ENCODE data around the gene MYO3B.

The MYO3B gene

GRCh38 chr2:170475878-170476277, 297.9 kb downstream of the MYO3B start:
- Histone ChIP-seq H3K36me3 (replicated peaks; ENCODE audit: insufficient read depth, low read length) (no peaks in the 10 kb centered on the region), H4K20me1 (ENCODE audit: insufficient read depth, low read length) (no peaks in the 10 kb centered on the region), H3K4me3 (ENCODE audit: low read length) (no peak overlapping the region), H3K27me3 (replicated peaks; ENCODE audit: insufficient read depth, low read length) (no peaks in the 10 kb centered on the region), H3K4me1 (ENCODE audit: low read length) (no peaks in the 10 kb centered on the region), H3F3A (ENCODE audit: insufficient read depth, low read length) (no peaks in the 10 kb centered on the region), H2AFZ (ENCODE audit: low read length) (no peak overlapping the region), H3K9me2 (replicated peaks; ENCODE audit: insufficient read depth, low read length) (no peaks in the 10 kb centered on the region), H3K9ac (ENCODE audit: low read length) (no peak overlapping the region), H3K9me3 (replicated peaks; ENCODE audit: insufficient read depth, low read length) (no peaks in the 10 kb centered on the region), H3K4me2 (ENCODE audit: low read depth, low read length) (no peak overlapping the region), H3K27ac (ENCODE audit: low read length) (no peak overlapping the region), H3K79me2 (ENCODE audit: low read length) (no peaks in the 10 kb centered on the region)
- DNase-seq: no peak
- TF ChIP-seq EZH2 (optimal IDR thresholded peaks at IDR 0.05; ENCODE audit: low read depth, low read length): no peak
- TF ChIP-seq EZH2phosphoT487 (IDR thresholded peaks at IDR 0.05; ENCODE audit: low read length): no peak
- TF ChIP-seq CTCF (IDR thresholded peaks at IDR 0.05; ENCODE audit: low read length): no peak

- no peak overlapping the region for H2AFZ ChIP-seq (ENCODE audit: low read length)
- no peak for TF ChIP-seq CTCF (IDR thresholded peaks at IDR 0.05; ENCODE audit: low read length)
- TF ChIP-seq EZH2phosphoT487 (IDR thresholded peaks at IDR 0.05; ENCODE audit: low read length): no peak
- TF ChIP-seq EZH2 (optimal IDR thresholded peaks at IDR 0.05; ENCODE audit: low read depth, low read length): no peak
- no peaks in the 10 kb centered on the region for H4K20me1 ChIP-seq (ENCODE audit: insufficient read depth, low read length)
- no peak overlapping the region for H3K9ac ChIP-seq (ENCODE audit: low read length)
- no peaks in the 10 kb centered on the region for H3K9me2 ChIP-seq (replicated peaks; ENCODE audit: insufficient read depth, low read length)
- no peak overlapping the region for H3K4me2 ChIP-seq (ENCODE audit: low read depth, low read length)
- H3K4me3 ChIP-seq (ENCODE audit: low read length): no peak overlapping the region
- H3K4me1 ChIP-seq (ENCODE audit: low read length): no peaks in the 10 kb centered on the region
- H3K27me3 ChIP-seq (replicated peaks; ENCODE audit: insufficient read depth, low read length): no peaks in the 10 kb centered on the region
- DNase-seq: no peak
- no peaks in the 10 kb centered on the region for H3F3A ChIP-seq (ENCODE audit: insufficient read depth, low read length)
- no peaks in the 10 kb centered on the region for H3K79me2 ChIP-seq (ENCODE audit: low read length)
- H3K27ac ChIP-seq (ENCODE audit: low read length): no peak overlapping the region
- H3K9me3 ChIP-seq (replicated peaks; ENCODE audit: insufficient read depth, low read length): no peaks in the 10 kb centered on the region
- H3K36me3 ChIP-seq (replicated peaks; ENCODE audit: insufficient read depth, low read length): no peaks in the 10 kb centered on the region
These were observed 299.7 kb downstream of the MYO3B start for GRCh38 chr2:170477630-170478029.

- no peak overlapping the region for H3K9ac ChIP-seq (ENCODE audit: low read length)
- H4K20me1 ChIP-seq (ENCODE audit: insufficient read depth, low read length): no peaks in the 10 kb centered on the region
- TF ChIP-seq EZH2 (optimal IDR thresholded peaks at IDR 0.05; ENCODE audit: low read depth, low read length) (no peak), CTCF (IDR thresholded peaks at IDR 0.05; ENCODE audit: low read length) (no peak), EZH2phosphoT487 (IDR thresholded peaks at IDR 0.05; ENCODE audit: low read length) (no peak)
- H3K79me2 ChIP-seq (ENCODE audit: low read length): no peaks in the 10 kb centered on the region
- no peaks in the 10 kb centered on the region for H3K27me3 ChIP-seq (replicated peaks; ENCODE audit: insufficient read depth, low read length)
- H3K36me3 ChIP-seq (replicated peaks; ENCODE audit: insufficient read depth, low read length): no peaks in the 10 kb centered on the region
- H3K4me3 ChIP-seq (ENCODE audit: low read length): no peak overlapping the region
- H2AFZ ChIP-seq (ENCODE audit: low read length): no peak overlapping the region
- no peaks in the 10 kb centered on the region for H3K9me3 ChIP-seq (replicated peaks; ENCODE audit: insufficient read depth, low read length)
- no peak overlapping the region for H3K27ac ChIP-seq (ENCODE audit: low read length)
- no peak overlapping the region for H3K4me2 ChIP-seq (ENCODE audit: low read depth, low read length)
- H3F3A ChIP-seq (ENCODE audit: insufficient read depth, low read length): no peaks in the 10 kb centered on the region
- DNase-seq: no peak
- no peaks in the 10 kb centered on the region for H3K9me2 ChIP-seq (replicated peaks; ENCODE audit: insufficient read depth, low read length)
- no peaks in the 10 kb centered on the region for H3K4me1 ChIP-seq (ENCODE audit: low read length)
These were observed 303.3 kb downstream of the MYO3B start for GRCh38 chr2:170481201-170481600.
